Effector memory CD4-positive, alpha-beta T cell (primary cell): Measurements from ENCODE around the gene PRKCZ.

Source experiments
- DNase-seq, 3 donors: peaks; one replicate each; pipeline ENCODE4 v3.0.0-alpha.2; 2020
- H3K27ac ChIP-seq: 2 replicates; pipeline ENCODE4 v1.7.0; 2013; ENCODE audit warnings: mild to moderate bottlenecking, low read length, moderate library complexity; ENCODE audit not compliant: insufficient read depth, poor library complexity, severe bottlenecking
- H3K27me3 ChIP-seq: replicated peaks from 2 replicates; pipeline ENCODE4 v1.7.0; 2013; ENCODE audit warnings: mild to moderate bottlenecking, low read length; ENCODE audit not compliant: insufficient read depth, control insufficient read depth, poor library complexity, severe bottlenecking
- H3K36me3 ChIP-seq: 2 replicates; pipeline ENCODE4 v1.7.0; 2013; ENCODE audit warnings: mild to moderate bottlenecking, low read length, moderate library complexity; ENCODE audit not compliant: control insufficient read depth, insufficient read depth
- H3K4me1 ChIP-seq: 2 replicates; pipeline ENCODE4 v1.7.0; 2013; ENCODE audit warnings: low read length, mild to moderate bottlenecking; ENCODE audit not compliant: control insufficient read depth, insufficient read depth, poor library complexity, severe bottlenecking
- H3K4me3 ChIP-seq: 2 replicates; pipeline ENCODE4 v1.7.0; 2013; ENCODE audit warnings: low read length, low read depth, mild to moderate bottlenecking; ENCODE audit not compliant: insufficient read depth, poor library complexity, severe bottlenecking
- H3K9me3 ChIP-seq: 2 replicates; pipeline ENCODE4 v1.7.0; 2013; ENCODE audit warnings: mild to moderate bottlenecking, low read length, moderate library complexity; ENCODE audit not compliant: control insufficient read depth

Gene PRKCZ

DNA sequence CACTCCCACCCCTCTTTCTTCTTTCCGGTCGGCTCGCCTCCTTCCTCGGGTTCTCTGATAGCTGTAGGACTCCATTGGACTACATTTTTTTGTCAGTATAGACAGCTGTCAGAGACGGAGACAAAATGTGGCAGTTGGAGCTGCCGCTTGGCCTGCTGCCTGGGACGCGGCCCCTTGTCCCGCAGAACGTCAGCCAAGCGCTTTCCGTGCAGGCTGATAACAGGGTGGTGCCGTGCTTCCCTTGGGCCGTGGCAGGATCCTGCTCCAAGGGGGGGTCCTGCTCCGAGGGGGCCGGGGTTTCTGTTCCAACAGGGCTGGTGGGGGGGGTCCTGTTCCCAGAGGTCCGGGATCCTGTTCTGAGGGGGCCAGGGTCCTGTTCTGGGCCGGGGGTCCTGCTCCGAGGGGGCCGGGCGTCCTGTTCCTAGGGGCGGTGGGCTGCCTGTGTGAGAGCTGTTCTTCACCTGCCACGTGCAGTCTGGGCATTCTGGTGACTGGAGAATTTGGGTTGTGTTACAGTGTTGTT lies 182.8 kb downstream of the PRKCZ start:
- Histone ChIP-seq H3K4me1 (peaks cover 57% of the 10 kb centered on the region), H3K36me3 (peaks cover 5% of the 10 kb centered on the region), H3K27me3 (no peaks in the 10 kb centered on the region), H3K27ac (peak overlapping the region; percentile 90), H3K4me3 (peak overlapping the region; percentile 96), H3K9me3 (no peaks in the 10 kb centered on the region)
- DNase-seq: no peak

DNA sequence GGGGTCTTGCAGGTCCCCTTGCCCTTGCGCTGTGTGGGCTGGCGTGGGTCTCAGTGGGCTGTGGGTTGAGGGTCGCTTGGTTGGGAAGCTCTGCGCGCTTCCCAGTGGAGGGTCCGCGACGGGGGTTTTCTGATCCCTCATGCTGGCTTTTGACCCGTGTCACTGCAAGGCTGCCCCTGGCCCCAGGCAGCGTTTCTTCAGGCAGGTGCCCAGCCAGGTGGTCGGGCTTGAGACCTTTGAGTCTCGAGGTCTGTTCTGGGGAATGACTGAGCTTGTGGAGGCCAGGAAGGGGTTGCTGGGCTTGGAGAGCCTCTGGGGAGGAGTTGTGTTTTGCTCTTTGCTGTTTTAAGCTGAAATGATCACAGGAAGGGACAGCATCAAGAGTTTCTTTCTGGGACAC lies 183.3 kb downstream of the PRKCZ start:
- DNase-seq: no peak
- peak overlapping the region; percentile 90 for H3K27ac ChIP-seq
- H3K9me3 ChIP-seq: no peaks in the 10 kb centered on the region
- H3K4me1 ChIP-seq: peaks cover 62% of the 10 kb centered on the region
- H3K27me3 ChIP-seq: no peaks in the 10 kb centered on the region
- H3K36me3 ChIP-seq: peaks cover 5% of the 10 kb centered on the region
- peak overlapping the region; percentile 96 for H3K4me3 ChIP-seq

DNA sequence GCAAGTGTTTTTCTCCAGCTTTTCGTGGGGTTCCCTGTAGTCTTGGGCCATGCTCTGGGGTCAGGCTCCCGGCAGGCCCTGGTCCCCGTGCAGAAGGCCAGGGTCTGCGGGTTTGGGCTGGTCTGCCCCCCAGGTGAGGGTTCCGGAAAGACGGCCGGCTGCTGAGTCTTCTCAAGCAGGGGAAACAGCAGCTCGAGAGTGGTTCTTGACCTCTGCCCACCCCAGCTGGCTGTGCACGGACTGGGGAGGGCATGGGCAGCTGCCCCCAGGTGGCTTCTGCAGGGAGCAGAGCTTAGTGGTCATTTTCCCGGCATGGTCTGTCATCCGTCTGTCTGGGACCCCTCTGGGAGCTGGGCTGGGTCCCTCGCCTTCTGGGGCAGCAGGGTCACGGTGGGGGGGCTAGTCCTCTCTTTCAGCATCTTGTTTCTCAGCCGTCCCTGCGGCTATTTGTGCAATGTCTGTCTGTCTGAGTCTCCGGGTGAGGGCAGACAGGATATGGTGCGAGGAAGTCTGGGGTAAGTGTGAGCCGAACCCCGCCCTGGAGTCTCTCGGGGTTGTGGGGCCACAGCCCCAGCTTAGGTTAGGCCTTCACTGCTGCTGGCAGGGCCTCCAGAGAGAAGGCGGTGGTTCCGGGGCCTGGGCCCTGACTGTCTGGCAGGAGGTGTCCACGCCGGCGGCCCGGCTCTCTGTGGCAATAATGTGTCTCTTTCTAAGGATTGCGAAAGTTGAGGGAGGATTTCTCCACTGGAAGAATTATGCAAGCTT lies 184.0 kb downstream of the PRKCZ start:
- H3K4me1 ChIP-seq: peaks cover 69% of the 10 kb centered on the region
- DNase-seq: peak; percentile 76 to 82 (median 79)
- peak overlapping the region; percentile 96 for H3K4me3 ChIP-seq

DNA sequence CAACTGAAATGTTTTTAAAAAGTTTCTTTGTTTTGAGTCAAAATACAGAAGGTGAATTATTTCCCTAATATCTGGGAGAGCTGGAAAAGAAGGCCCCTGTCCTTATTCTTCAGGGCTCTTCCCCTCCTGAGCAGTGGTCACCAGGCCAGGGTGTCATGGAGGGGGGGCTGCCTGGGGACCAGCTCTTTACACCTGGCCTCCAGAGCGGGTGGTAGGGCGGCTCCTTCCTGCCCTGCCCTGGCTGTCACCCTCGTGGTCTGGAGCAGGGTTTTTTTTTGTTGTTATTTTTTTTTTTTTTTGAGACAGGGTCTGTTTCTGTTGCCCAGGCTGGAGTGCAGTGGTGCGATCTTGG lies 184.5 kb downstream of the PRKCZ start:
- peak overlapping the region; percentile 96 for H3K4me3 ChIP-seq
- H3K36me3 ChIP-seq: peaks cover 4% of the 10 kb centered on the region
- H3K9me3 ChIP-seq: no peaks in the 10 kb centered on the region
- no peaks in the 10 kb centered on the region for H3K27me3 ChIP-seq
- H3K4me1 ChIP-seq: peaks cover 75% of the 10 kb centered on the region
- H3K27ac ChIP-seq: peak overlapping the region; percentile 90
- DNase-seq: peak in 1 of 3 donors; percentile 54

More for the DNA sequence above, 184.0 kb downstream of the PRKCZ start:
- H3K27ac ChIP-seq: peak overlapping the region; percentile 90
- H3K9me3 ChIP-seq: no peaks in the 10 kb centered on the region
- H3K27me3 ChIP-seq: no peaks in the 10 kb centered on the region
- peaks cover 5% of the 10 kb centered on the region for H3K36me3 ChIP-seq
